DND-41 (cell line): Measurements from ENCODE around the gene TTC38.

Experiments
- ATAC-seq: fragments of 200-7000 bp; cut with Tn5 transposase; 3 replicates; pipeline ENCODE4 v1.9.1; 2021; ENCODE audit warnings: low read depth; ENCODE audit not compliant: insufficient read depth
- DNase-seq: peaks from one replicate; pipeline ENCODE4 v3.0.0-alpha.2; 2020
- H2AFZ ChIP-seq: 2 replicates; pipeline ENCODE4 v1.6.0; 2012; ENCODE audit warnings: low read depth, low read length
- H3K27ac ChIP-seq: 2 replicates; pipeline ENCODE4 v1.5.1; 2012; ENCODE audit warnings: low read length, inconsistent platforms
- H3K27me3 ChIP-seq: fragments of 200-600 bp; sonication (generic); 2 replicates; pipeline ENCODE4 v1.6.0; 2012; ENCODE audit warnings: low read length, mild to moderate bottlenecking, inconsistent platforms; ENCODE audit not compliant: insufficient read depth, poor library complexity
- H3K36me3 ChIP-seq: 2 replicates; pipeline ENCODE4 v1.5.1; 2012; ENCODE audit warnings: low read length, inconsistent platforms; ENCODE audit not compliant: insufficient read depth
- H3K4me1 ChIP-seq: 2 replicates; pipeline ENCODE4 v1.5.1; 2012; ENCODE audit warnings: mild to moderate bottlenecking, low read length; ENCODE audit not compliant: insufficient read depth
- H3K4me2 ChIP-seq: 2 replicates; pipeline ENCODE4 v1.6.0; 2012; ENCODE audit warnings: mild to moderate bottlenecking, moderate library complexity, low read length, inconsistent platforms; ENCODE audit not compliant: insufficient read depth
- H3K4me3 ChIP-seq, 2 experiments: fragments of 200-600 bp in 1 of 2; shearing (Covaris generic) in 1 of 2; 2 replicates each; pipeline ENCODE4 v1.5.1; 2012 to 2016; ENCODE audit warnings: inconsistent platforms in 2 of 2, low read length in 2 of 2, mild to moderate bottlenecking in 2 of 2, low read depth in 1 of 2, moderate library complexity in 1 of 2
- H3K79me2 ChIP-seq: 2 replicates; pipeline ENCODE4 v1.6.0; 2012; ENCODE audit warnings: low read length, inconsistent platforms; ENCODE audit not compliant: insufficient read depth
- H3K9ac ChIP-seq: 2 replicates; pipeline ENCODE4 v1.6.0; 2012; ENCODE audit warnings: low read depth, mild to moderate bottlenecking, inconsistent platforms, low read length, moderate library complexity
- H3K9me3 ChIP-seq: 2 replicates; pipeline ENCODE4 v1.5.1; 2012; ENCODE audit warnings: low read length, moderate library complexity, mild to moderate bottlenecking, inconsistent platforms; ENCODE audit not compliant: insufficient read depth, severe bottlenecking
- H4K20me1 ChIP-seq: 2 replicates; pipeline ENCODE4 v1.6.0; 2012; ENCODE audit warnings: low read length; ENCODE audit not compliant: insufficient read depth
- CTCF ChIP-seq: IDR thresholded peaks from 2 replicates; pipeline ENCODE4 v1.5.1; 2012; ENCODE audit warnings: borderline replicate concordance, low read length, moderate library complexity, mild to moderate bottlenecking; ENCODE audit not compliant: poor library complexity, severe bottlenecking; ENCODE audit errors: extremely low read depth
- EZH2 ChIP-seq: IDR thresholded peaks from 3 replicates; pipeline ENCODE4 v1.6.1; 2012; ENCODE audit warnings: borderline replicate concordance, low read depth, mild to moderate bottlenecking, moderate library complexity, low read length, inconsistent platforms; ENCODE audit not compliant: severe bottlenecking

TTC38 gene

GRCh38 chr22:46286941-46287872, 19.4 kb downstream of the TTC38 start:
- Histone ChIP-seq H3K9ac (no peak overlapping the region), H3K4me2 (no peak overlapping the region), H2AFZ (no peak overlapping the region), H3K79me2 (no peaks in the 10 kb centered on the region), H3K4me3 (no peak overlapping the region), H3K36me3 (peaks cover 54% of the 10 kb centered on the region), H4K20me1 (no peaks in the 10 kb centered on the region), H3K27me3 (no peaks in the 10 kb centered on the region), H3K4me1 (no peaks in the 10 kb centered on the region), H3K9me3 (no peaks in the 10 kb centered on the region), H3K27ac (0 out of 2 replicates have a peak overlapping the region, but pooled peaks have one; percentile 40)
- DNase-seq, result no peak
- TF ChIP-seq CTCF, result no peak
- TF ChIP-seq EZH2, result no peak
- no peak for ATAC-seq

- Histone ChIP-seq H3K9ac (no peak overlapping the region), H3K36me3 (peaks cover 59% of the 10 kb centered on the region)
These were observed 20.3 kb downstream of the TTC38 start for GRCh38 chr22:46287873-46288751.

DNA sequence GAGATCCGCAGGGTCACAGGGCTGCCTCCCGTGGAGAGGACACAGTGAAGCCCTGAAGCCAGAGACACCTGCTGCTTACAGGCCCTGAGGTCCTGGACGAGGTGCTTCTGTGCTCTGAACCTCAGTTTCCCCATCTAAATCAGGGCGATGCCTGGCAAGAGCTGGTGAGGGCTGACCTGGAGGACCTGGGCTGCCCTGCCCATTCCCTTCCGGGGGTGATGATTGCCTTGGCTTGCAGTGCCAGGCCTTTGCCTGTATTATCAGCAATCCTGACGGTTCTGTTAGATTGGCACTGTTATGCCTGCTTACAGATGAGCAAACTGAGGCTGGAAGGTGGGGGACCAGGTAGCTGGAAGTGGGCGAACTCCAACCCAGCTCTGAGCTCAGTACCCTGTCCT, 21.0 kb downstream of the TTC38 start:
- Histone ChIP-seq H3K79me2 (no peaks in the 10 kb centered on the region), H3K27ac (no peak overlapping the region), H3K4me1 (no peaks in the 10 kb centered on the region), H2AFZ (no peak overlapping the region), H3K9ac (no peak overlapping the region), H3K9me3 (no peaks in the 10 kb centered on the region), H3K4me3 (no peak overlapping the region), H3K27me3 (no peaks in the 10 kb centered on the region), H3K36me3 (peaks cover 54% of the 10 kb centered on the region), H3K4me2 (no peak overlapping the region), H4K20me1 (no peaks in the 10 kb centered on the region)
- ATAC-seq, result no peak
- no peak for DNase-seq
- TF ChIP-seq EZH2 (no peak), CTCF (no peak)

More at GRCh38 chr22:46287873-46288751, 20.3 kb downstream of the TTC38 start:
- Histone ChIP-seq H3K27ac (no peak overlapping the region), H3K4me2 (no peak overlapping the region), H3K79me2 (no peaks in the 10 kb centered on the region), H3K27me3 (no peaks in the 10 kb centered on the region), H3K9me3 (no peaks in the 10 kb centered on the region), H3K4me1 (no peaks in the 10 kb centered on the region), H4K20me1 (no peaks in the 10 kb centered on the region), H3K4me3 (no peak overlapping the region), H2AFZ (no peak overlapping the region)
- ATAC-seq (no peak), DNase-seq (no peak)
- TF ChIP-seq EZH2, result no peak
- no peak for TF ChIP-seq CTCF
